ENCODE results near the gene ART3.

ART3 gene

GRCh38 chr4:76141241-76141640 lies 66.7 kb downstream of the ART3 start:
- in situ Hi-C loops (cut with HindIII; ENCODE audit: low pct_ligation_motif_present, low sequenced_read_pairs) = no loop called here
- peaks cover 11% of the 10 kb centered on the region for H3K36me3 ChIP-seq (replicated peaks)
- no peaks in the 10 kb centered on the region for H3K27me3 ChIP-seq (replicated peaks)

GRCh38 chr4:76144546-76144945 lies 70.0 kb downstream of the ART3 start:
- in situ Hi-C loops (cut with HindIII; ENCODE audit: low pct_ligation_motif_present, low sequenced_read_pairs) = no loop called here
- Histone ChIP-seq H3K4me3 (ENCODE audit: low read depth, low read length) (no peak overlapping the region), H3K27ac (no peak overlapping the region), H3K36me3 (replicated peaks) (peaks cover 11% of the 10 kb centered on the region), H3K27me3 (replicated peaks) (no peaks in the 10 kb centered on the region)
- DNase-seq = no peak
- TF ChIP-seq, protein P1, sequence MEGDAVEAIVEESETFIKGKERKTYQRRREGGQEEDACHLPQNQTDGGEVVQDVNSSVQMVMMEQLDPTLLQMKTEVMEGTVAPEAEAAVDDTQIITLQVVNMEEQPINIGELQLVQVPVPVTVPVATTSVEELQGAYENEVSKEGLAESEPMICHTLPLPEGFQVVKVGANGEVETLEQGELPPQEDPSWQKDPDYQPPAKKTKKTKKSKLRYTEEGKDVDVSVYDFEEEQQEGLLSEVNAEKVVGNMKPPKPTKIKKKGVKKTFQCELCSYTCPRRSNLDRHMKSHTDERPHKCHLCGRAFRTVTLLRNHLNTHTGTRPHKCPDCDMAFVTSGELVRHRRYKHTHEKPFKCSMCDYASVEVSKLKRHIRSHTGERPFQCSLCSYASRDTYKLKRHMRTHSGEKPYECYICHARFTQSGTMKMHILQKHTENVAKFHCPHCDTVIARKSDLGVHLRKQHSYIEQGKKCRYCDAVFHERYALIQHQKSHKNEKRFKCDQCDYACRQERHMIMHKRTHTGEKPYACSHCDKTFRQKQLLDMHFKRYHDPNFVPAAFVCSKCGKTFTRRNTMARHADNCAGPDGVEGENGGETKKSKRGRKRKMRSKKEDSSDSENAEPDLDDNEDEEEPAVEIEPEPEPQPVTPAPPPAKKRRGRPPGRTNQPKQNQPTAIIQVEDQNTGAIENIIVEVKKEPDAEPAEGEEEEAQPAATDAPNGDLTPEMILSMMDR (IDR thresholded peaks at IDR 0.05; ENCODE audit: low read depth, low read length, missing control alignments) = no peak

More at GRCh38 chr4:76141241-76141640, 66.7 kb downstream of the ART3 start:
- Histone ChIP-seq H3K4me3 (ENCODE audit: low read depth, low read length) (no peak overlapping the region), H3K27ac (no peak overlapping the region)
- TF ChIP-seq, protein P1 (IDR thresholded peaks at IDR 0.05; ENCODE audit: low read depth, low read length, missing control alignments) = no peak
- DNase-seq = no peak

GRCh38 chr4:76147454-76148141 lies 73.1 kb downstream of the ART3 start:
- DNase-seq = peak; percentile 90
- H3K4me3 ChIP-seq (ENCODE audit: low read depth, low read length) = peak overlapping the region; percentile 87
- TF ChIP-seq, protein P1 (IDR thresholded peaks at IDR 0.05; ENCODE audit: low read depth, low read length, missing control alignments) = no peak

DNA sequence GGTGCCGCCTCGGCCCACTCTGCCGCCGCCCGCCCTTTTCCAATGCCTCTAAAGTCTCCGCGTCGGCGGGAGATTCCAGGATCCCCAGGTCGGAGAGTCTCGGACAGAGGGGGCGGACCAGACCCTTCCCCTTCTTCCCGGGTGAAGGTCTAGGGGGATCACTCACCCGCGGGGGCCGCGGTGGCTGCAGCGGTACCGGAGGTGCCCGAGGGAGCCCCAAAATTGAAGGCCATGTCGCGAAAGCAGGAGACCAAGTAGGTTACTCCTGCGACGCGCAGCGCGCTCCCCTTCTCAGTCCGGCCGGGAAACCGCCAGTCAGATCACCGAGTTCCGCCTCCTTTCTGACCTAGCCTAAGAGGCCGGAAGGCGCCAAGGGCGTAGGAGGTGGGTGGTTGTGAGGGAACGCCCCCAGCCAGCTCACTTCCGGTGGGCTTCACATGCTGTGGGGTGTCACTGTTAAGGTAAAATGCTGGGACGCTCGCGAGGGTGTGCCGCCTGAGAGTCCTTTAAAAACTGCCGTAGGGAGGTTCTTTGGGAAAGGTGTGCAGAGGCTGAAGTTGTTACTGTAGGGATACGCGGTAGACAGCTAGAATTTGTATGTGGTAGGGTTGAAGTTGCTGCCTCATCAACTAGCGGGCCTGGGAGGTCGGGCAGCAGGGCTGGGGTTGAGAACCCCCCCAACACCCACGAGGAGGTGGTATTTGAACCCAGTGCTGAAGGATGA lies 73.8 kb downstream of the ART3 start, which contains the start of gene NUP54:
NUP54 (minus strand) TSS at position 256 of the 724 bp plus-strand sequence; CDS start at position 233, 23 bp downstream.
- DNase-seq = peak; percentile 93
- TF ChIP-seq, protein P1 (IDR thresholded peaks at IDR 0.05; ENCODE audit: low read depth, low read length, missing control alignments) = no peak
- Histone ChIP-seq H3K4me3 (ENCODE audit: low read depth, low read length) (peak within 1 kb of the TSS; percentile 87), H3K27ac (peak within 1 kb of the TSS; percentile 72), H3K27me3 (replicated peaks) (no peaks in the 10 kb centered on the region), H3K36me3 (replicated peaks) (no peaks in the 10 kb centered on the region)
- in situ Hi-C loops (cut with HindIII; ENCODE audit: low pct_ligation_motif_present, low sequenced_read_pairs) = no loop called here

More at GRCh38 chr4:76147454-76148141, 73.1 kb downstream of the ART3 start:
- no peaks in the 10 kb centered on the region for H3K27me3 ChIP-seq (replicated peaks)
- in situ Hi-C loops (cut with HindIII; ENCODE audit: low pct_ligation_motif_present, low sequenced_read_pairs) = no loop called here
- H3K36me3 ChIP-seq (replicated peaks) = no peaks in the 10 kb centered on the region
- peak overlapping the region; percentile 72 for H3K27ac ChIP-seq

DNA sequence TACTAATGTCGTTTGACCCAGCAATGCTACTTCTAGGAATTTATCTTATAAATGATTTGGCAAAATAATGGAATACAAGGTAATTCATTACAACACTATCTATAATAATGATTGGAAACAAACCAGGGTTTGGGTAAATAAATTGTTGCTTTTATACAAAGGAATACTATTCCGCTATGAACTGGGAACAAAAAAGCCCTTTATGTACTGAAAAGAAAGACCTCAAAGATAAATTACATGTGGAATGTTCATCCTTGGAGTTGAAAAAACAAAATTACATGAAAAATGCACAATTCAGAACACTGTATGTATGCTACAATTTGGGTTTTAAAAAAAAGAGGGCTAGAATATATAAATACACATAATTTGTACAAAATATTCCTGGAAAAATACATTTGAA lies 78.8 kb downstream of the ART3 start:
- TF ChIP-seq, protein P1 (IDR thresholded peaks at IDR 0.05; ENCODE audit: low read depth, low read length, missing control alignments) = no peak
- no peak for DNase-seq
- Histone ChIP-seq H3K36me3 (replicated peaks) (no peaks in the 10 kb centered on the region), H3K4me3 (ENCODE audit: low read depth, low read length) (no peak overlapping the region), H3K27ac (no peak overlapping the region), H3K27me3 (replicated peaks) (no peaks in the 10 kb centered on the region)
- in situ Hi-C loops (cut with HindIII; ENCODE audit: low pct_ligation_motif_present, low sequenced_read_pairs) = no loop called here

Data from brain microvascular endothelial cell (primary cell).